ENCODE measurements around the gene KDM5B.

DNA sequence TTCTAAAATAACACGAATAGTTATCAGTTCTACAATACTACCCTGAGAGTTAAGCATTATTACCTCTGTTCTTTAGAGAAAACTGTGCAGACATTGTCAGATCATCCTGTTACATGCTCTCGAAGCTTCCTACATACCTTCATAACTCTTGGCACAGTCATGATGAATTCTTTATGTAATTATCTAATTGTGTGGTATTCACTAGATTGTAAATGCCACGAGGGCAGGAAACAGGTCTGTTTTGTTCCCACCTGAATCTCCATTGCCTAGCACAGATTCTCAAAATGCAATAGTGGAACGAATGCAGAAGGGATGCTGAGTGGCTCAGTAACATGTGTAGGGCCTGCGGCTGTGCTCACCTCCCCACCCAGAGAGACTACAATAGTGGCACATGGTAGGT is 101.4 kb downstream of the KDM5B start:
- TF ChIP-seq FOXK2 (IDR thresholded peaks at IDR 0.05) (no peak), NFRKB (IDR thresholded peaks at IDR 0.05) (no peak)

Measured in HEK293T (cell line).